PC-3 (cell line): ENCODE data around the gene GATAD2B. TPM values are rescaled to one million over a fixed set of nuclear protein-coding genes. Genes with fewer than 3 reads are reported as not detected.

Experiments used
- ATAC-seq: fragments of 200-7000 bp; cut with Tn5 transposase; 2 replicates; pipeline ENCODE4 v1.9.1; 2020; ENCODE audit warnings: mild to moderate bottlenecking, moderate library complexity
- BruUV-seq: library from RNA; stranded (reverse); fragments of 400-500 nt; replicated peaks from 2 replicates; lab custom pipeline; 2021; lab: Mats Ljungman, UMichigan
- CTCF ChIA-PET: fragments of 300-600 bp; sonication (Branson Sonifier 250); formaldehyde crosslinking; loops from one replicate; lab custom pipeline; 2022; ENCODE audit warnings: antibody characterized with exemption; lab: Charles Lee
- POLR2A ChIA-PET: fragments of 300-600 bp; sonication (Branson Sonifier 250); formaldehyde crosslinking; loops from one replicate; lab custom pipeline; 2022; ENCODE audit warnings: antibody characterized with exemption; ENCODE audit not compliant: unreplicated experiment; lab: Charles Lee
- DNase-seq: peaks from one replicate; pipeline ENCODE4 v3.0.0-alpha.2; 2015
- H2AFZ ChIP-seq: fragments of 300-600 bp; sonication (generic); 2 replicates; pipeline ENCODE4 v1.6.0; 2016; ENCODE audit warnings: antibody characterized with exemption, low read length
- H3F3A ChIP-seq: fragments of 300-600 bp; sonication (generic); one replicate; pipeline ENCODE4 v1.6.0; 2017; ENCODE audit warnings: antibody characterized with exemption, low read length, control low read depth, mild to moderate bottlenecking; ENCODE audit not compliant: unreplicated experiment
- H3K27ac ChIP-seq: fragments of 300-600 bp; sonication (generic); 2 replicates; pipeline ENCODE4 v1.5.1; 2016; ENCODE audit warnings: mild to moderate bottlenecking, low read length
- H3K27me3 ChIP-seq: fragments of 300-600 bp; sonication (generic); 2 replicates; pipeline ENCODE4 v1.6.1; 2016; ENCODE audit warnings: low read length, mixed read lengths
- H3K36me3 ChIP-seq: fragments of 300-600 bp; sonication (generic); 2 replicates; pipeline ENCODE4 v1.6.1; 2016; ENCODE audit warnings: low read depth, mixed run types, low read length, mixed read lengths
- H3K4me1 ChIP-seq: fragments of 300-600 bp; sonication (generic); 2 replicates; pipeline ENCODE4 v1.5.1; 2016; ENCODE audit warnings: low read length; ENCODE audit not compliant: insufficient read depth
- H3K4me2 ChIP-seq: fragments of 300-600 bp; sonication (generic); 2 replicates; pipeline ENCODE4 v1.6.0; 2016; ENCODE audit warnings: low read length
- H3K4me3 ChIP-seq: fragments of 300-600 bp; sonication (generic); 2 replicates; pipeline ENCODE4 v1.5.1; 2016; ENCODE audit warnings: mild to moderate bottlenecking, low read length, mixed read lengths
- H3K79me2 ChIP-seq: fragments of 300-600 bp; sonication (generic); 2 replicates; pipeline ENCODE4 v1.6.1; 2017; ENCODE audit warnings: low read length, mixed read lengths
- H3K9ac ChIP-seq: fragments of 300-600 bp; sonication (generic); 2 replicates; pipeline ENCODE4 v1.6.0; 2016; ENCODE audit warnings: mild to moderate bottlenecking, low read length
- H3K9me2 ChIP-seq: fragments of 300-600 bp; sonication (generic); replicated peaks from 2 replicates; pipeline ENCODE4 v1.6.1; 2016; ENCODE audit warnings: mixed run types, low read length, mixed read lengths
- H3K9me3 ChIP-seq: fragments of 300-600 bp; sonication (generic); 2 replicates; pipeline ENCODE4 v1.6.1; 2016; ENCODE audit warnings: low read length, mixed read lengths
- H4K20me1 ChIP-seq: fragments of 300-600 bp; sonication (generic); 2 replicates; pipeline ENCODE4 v1.6.1; 2016; ENCODE audit warnings: low read length, mixed read lengths
- CTCF ChIP-seq: fragments of 300-600 bp; sonication (generic); conservative IDR thresholded peaks from 2 replicates; pipeline ENCODE4 v1.5.1; 2017; ENCODE audit warnings: antibody characterized with exemption, low read depth, mild to moderate bottlenecking, low read length
- EZH2 ChIP-seq: fragments of 300-600 bp; sonication (generic); IDR thresholded peaks from one replicate; pipeline ENCODE4 v1.6.1; 2017; ENCODE audit warnings: antibody characterized with exemption, mild to moderate bottlenecking, low read length; ENCODE audit not compliant: unreplicated experiment
- EZH2phosphoT487 ChIP-seq: fragments of 300-600 bp; sonication (generic); IDR thresholded peaks from 2 replicates; pipeline ENCODE4 v1.6.1; 2018; ENCODE audit warnings: mild to moderate bottlenecking, antibody characterized with exemption, low read length, borderline replicate concordance
- intact Hi-C: fragments of 100-400 bp; cut with micrococcal nuclease; formaldehyde crosslinking; loops from 2 replicates; pipeline ENCODE4 v1.9.0; 2023
- total RNA-seq: library from RNA; depleted of rRNA; stranded (reverse); fragments of >200 nt; gene quantifications from 2 replicates; pipeline ENCODE4 v1.2.3, GENCODE V29; 2014

Gene GATAD2B
- total RNA-seq, 1 experiment from 2014 or later: 7.2 TPM

- peak overlapping the region; percentile 83 for H3K4me2 ChIP-seq
- CTCF ChIA-PET: no interaction called here
- H3K9me2 ChIP-seq: no peaks in the 10 kb centered on the region
- BruUV-seq: no TSS peak
- peaks cover 3% of the 10 kb centered on the region; the same call in 1 of the 2 replicates for H3K36me3 ChIP-seq
- H2AFZ ChIP-seq: no peak overlapping the region
- no peak overlapping the region for H3K9ac ChIP-seq
- POLR2A ChIA-PET: interaction anchor here (0.6 to 0.8 kb wide), 3 partner anchors 12 to 31 kb away, joined by 4 to 5 read pairs (median 4); partner anchors contain the start of genes JTB and RPS27
- no peaks in the 10 kb centered on the region for H3K9me3 ChIP-seq
- peaks cover 10% of the 10 kb centered on the region for H4K20me1 ChIP-seq
- H3K27me3 ChIP-seq: no peaks in the 10 kb centered on the region
- peaks cover 64% of the 10 kb centered on the region for H3K79me2 ChIP-seq
- TF ChIP-seq EZH2phosphoT487 (no peak), EZH2 (no peak), CTCF (no peak)
- peaks cover 7% of the 10 kb centered on the region for H3F3A ChIP-seq
- intact Hi-C loops: loop anchor here (1.0 kb wide), 2 partner anchors 13 to 18 kb away; partner anchors contain the start of genes DENND4B and JTB
- H3K4me3 ChIP-seq: peak overlapping the region; percentile 97; the same call in 1 of the 2 replicates
- no peak for ATAC-seq
- DNase-seq: no peak
- no peak overlapping the region for H3K27ac ChIP-seq
- peaks cover 41% of the 10 kb centered on the region for H3K4me1 ChIP-seq
These were observed 36.1 kb upstream of the GATAD2B start for GRCh38 chr1:153958961-153959260.

GRCh38 chr1:153958111-153958960, 35.6 kb upstream of the GATAD2B start, which contains the start of gene CRTC2:
CRTC2 (minus strand) TSS chr1:153958612; CDS start chr1:153958497, 115 bp downstream.
- H2AFZ ChIP-seq: peak within 1 kb of the TSS; percentile 96
- intact Hi-C loops: loop anchor here (1.0 kb wide), 2 partner anchors 12 to 19 kb away; partner anchors contain the start of genes DENND4B and JTB

More at GRCh38 chr1:153958111-153958960, 35.6 kb upstream of the GATAD2B start, which contains the start of gene CRTC2:
- H3K79me2 ChIP-seq: peaks cover 70% of the 10 kb centered on the region
- H3F3A ChIP-seq: peaks cover 7% of the 10 kb centered on the region
- H4K20me1 ChIP-seq: peaks cover 10% of the 10 kb centered on the region
- TF ChIP-seq EZH2 (no peak), EZH2phosphoT487 (no peak), CTCF (peak; percentile 31; the same call in 1 of the 2 replicates)
- H3K9me2 ChIP-seq: no peaks in the 10 kb centered on the region
- no peaks in the 10 kb centered on the region for H3K27me3 ChIP-seq
- peak within 1 kb of the TSS; percentile 97 for H3K4me3 ChIP-seq
- H3K36me3 ChIP-seq: peaks cover 5% of the 10 kb centered on the region; the same call in 1 of the 2 replicates
- H3K9ac ChIP-seq: peak within 1 kb of the TSS; percentile 88
- DNase-seq: peak; percentile 99
- ATAC-seq: peak; percentile 79
- H3K9me3 ChIP-seq: no peaks in the 10 kb centered on the region
- ChIA-PET POLR2A (interaction anchor here (0.6 to 0.8 kb wide), 4 partner anchors 12 to 54 kb away, joined by 4 to 11 read pairs (median 4); partner anchors contain the start of genes JTB and RPS27), CTCF (interaction anchor here (1.0 kb wide), 1 partner anchor 12 kb away, joined by 3 read pairs; the partner anchor contains the start of gene DENND4B)
- peak within 1 kb of the TSS; percentile 83 for H3K4me2 ChIP-seq
- H3K4me1 ChIP-seq: peaks cover 41% of the 10 kb centered on the region
- H3K27ac ChIP-seq: peak within 1 kb of the TSS; percentile 36
- BruUV-seq: no TSS peak
